SK-N-SH treated with all-trans-retinoic acid at 6 μM for 48 hours (cell line): Measurements from ENCODE around the gene ENTHD1.

Source experiments
- ESRRG ChIP-seq: fragments of 250-450 bp; sonication (Bioruptor Pico); IDR thresholded peaks from 2 replicates; pipeline ENCODE4 v1.6.1; 2021; ENCODE audit warnings: mild to moderate bottlenecking
- GLIS3 ChIP-seq: fragments of 250-450 bp; sonication (Bioruptor Pico); IDR thresholded peaks from 2 replicates; pipeline ENCODE4 v1.5.0; 2020; ENCODE audit warnings: mild to moderate bottlenecking, moderate library complexity
- TCF4 ChIP-seq: fragments of 250-450 bp; sonication (Bioruptor Pico); IDR thresholded peaks from 2 replicates; pipeline ENCODE4 v1.8.0; 2021; ENCODE audit warnings: mild to moderate bottlenecking, moderate library complexity, borderline replicate concordance
- TOX ChIP-seq: fragments of 250-450 bp; sonication (Bioruptor Pico); IDR thresholded peaks from 2 replicates; pipeline ENCODE4 v1.8.0; 2021; ENCODE audit warnings: mild to moderate bottlenecking, moderate library complexity, borderline replicate concordance
- ZFP3 ChIP-seq: fragments of 250-450 bp; sonication (Bioruptor Pico); IDR thresholded peaks from 2 replicates; pipeline ENCODE4 v1.5.0; 2020; ENCODE audit warnings: mild to moderate bottlenecking, moderate library complexity
- ZNF8 ChIP-seq: fragments of 450-650 bp; formaldehyde crosslinking; IDR thresholded peaks from 2 replicates; pipeline ENCODE4 v1.5.0; 2020; ENCODE audit warnings: mild to moderate bottlenecking, moderate library complexity
- TF ChIP-seq, protein P1 (sequence below): fragments of 250-450 bp; sonication (Bioruptor Pico); IDR thresholded peaks from 2 replicates; pipeline ENCODE4 v1.8.0; 2020; ENCODE audit warnings: mild to moderate bottlenecking, moderate library complexity, borderline replicate concordance

DNA sequence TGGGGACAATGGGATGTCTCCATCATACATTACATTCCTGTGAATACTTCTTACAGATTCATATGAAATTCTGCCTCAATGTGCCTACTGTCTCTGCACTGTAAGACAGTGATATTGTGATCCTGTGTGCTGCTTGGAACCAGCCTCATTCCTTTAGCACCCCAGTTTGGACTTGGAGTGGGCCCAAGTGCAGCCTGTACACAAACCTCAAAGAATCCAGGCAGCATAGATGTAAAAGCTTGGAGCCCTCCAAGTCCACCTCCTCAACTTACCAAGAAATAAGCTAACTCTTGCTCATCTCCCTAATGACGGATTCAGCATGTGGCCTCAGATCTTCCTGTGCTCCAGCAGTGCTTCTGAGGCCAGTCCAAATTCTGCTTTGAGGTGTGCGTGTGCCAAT lies 31.7 kb upstream of the ENTHD1 start:
- TF ChIP-seq TOX: no peak
- no peak for TF ChIP-seq GLIS3
- TF ChIP-seq ESRRG (CRISPR knock-in tag): no peak
- TF ChIP-seq, protein P1, sequence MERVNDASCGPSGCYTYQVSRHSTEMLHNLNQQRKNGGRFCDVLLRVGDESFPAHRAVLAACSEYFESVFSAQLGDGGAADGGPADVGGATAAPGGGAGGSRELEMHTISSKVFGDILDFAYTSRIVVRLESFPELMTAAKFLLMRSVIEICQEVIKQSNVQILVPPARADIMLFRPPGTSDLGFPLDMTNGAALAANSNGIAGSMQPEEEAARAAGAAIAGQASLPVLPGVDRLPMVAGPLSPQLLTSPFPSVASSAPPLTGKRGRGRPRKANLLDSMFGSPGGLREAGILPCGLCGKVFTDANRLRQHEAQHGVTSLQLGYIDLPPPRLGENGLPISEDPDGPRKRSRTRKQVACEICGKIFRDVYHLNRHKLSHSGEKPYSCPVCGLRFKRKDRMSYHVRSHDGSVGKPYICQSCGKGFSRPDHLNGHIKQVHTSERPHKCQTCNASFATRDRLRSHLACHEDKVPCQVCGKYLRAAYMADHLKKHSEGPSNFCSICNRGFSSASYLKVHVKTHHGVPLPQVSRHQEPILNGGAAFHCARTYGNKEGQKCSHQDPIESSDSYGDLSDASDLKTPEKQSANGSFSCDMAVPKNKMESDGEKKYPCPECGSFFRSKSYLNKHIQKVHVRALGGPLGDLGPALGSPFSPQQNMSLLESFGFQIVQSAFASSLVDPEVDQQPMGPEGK (CRISPR knock-in tag): no peak
- TF ChIP-seq ZFP3: no peak
- no peak for TF ChIP-seq ZNF8 (CRISPR knock-in tag)
- TF ChIP-seq TCF4 (CRISPR knock-in tag): no peak
